ENCODE data around the gene NUDT12.

- TF ChIP-seq ATF2 (tag by site-specific recombination; IDR thresholded peaks at IDR 0.05; ENCODE audit: low read depth) (no peak), ZNF692 (tag by site-specific recombination; IDR thresholded peaks at IDR 0.05) (no peak), ZNF704 (tag by site-specific recombination; IDR thresholded peaks at IDR 0.05) (no peak), CTCF (tag by site-specific recombination; IDR thresholded peaks at IDR 0.05) (no peak), ZNF518A (tag by site-specific recombination; conservative IDR thresholded peaks at IDR 0.05; ENCODE audit: low read depth) (no peak), ZNF114 (tag by site-specific recombination; IDR thresholded peaks at IDR 0.05) (no peak), ZNF501 (tag by site-specific recombination; IDR thresholded peaks at IDR 0.05) (no peak), ZSCAN30 (tag by site-specific recombination; IDR thresholded peaks at IDR 0.05) (no peak), YY1 (tag by site-specific recombination; IDR thresholded peaks at IDR 0.05) (no peak), ZBTB21 (tag by site-specific recombination; IDR thresholded peaks at IDR 0.05) (no peak), SCRT2 (tag by site-specific recombination; IDR thresholded peaks at IDR 0.05) (no peak)
Observed at GRCh38 chr5:103589357-103589756, 26.8 kb upstream of the NUDT12 start.
